ENCODE data around the gene TXNRD2. TPM values are rescaled to one million over a fixed set of nuclear protein-coding genes. Genes with fewer than 3 reads are reported as not detected.
A peak's percentile ranks its signal among the peaks of the same experiment; 100 is the strongest.
"Not testable (repeated sequence)": the region's sequence is repeated elsewhere in the genome, so short reads cannot be mapped to it uniquely, and the experiment has no call there.

TXNRD2 gene
- total RNA-seq, 2 experiments from 2014 or later, result 22.9 to 23.6 TPM

GRCh38 chr22:19887256-19887985 is 54.2 kb downstream of the TXNRD2 start:
- H3K4me3 Mint-ChIP-seq, result peak overlapping the region; percentile 0
- H3K4me1 Mint-ChIP-seq (ENCODE audit: low read depth), result peaks cover 65% of the 10 kb centered on the region
- DNase-seq, result no peak
- H3K9me3 Mint-ChIP-seq, result no peaks in the 10 kb centered on the region
- H3K27me3 Mint-ChIP-seq (ENCODE audit: low read depth), result no peaks in the 10 kb centered on the region
- CTCF ChIA-PET, result interaction anchor here (0.6 to 3.4 kb wide), 3 partner anchors 131 to 710 kb away, joined by 3 to 14 read pairs (median 4); no protein-coding TSS in a partner anchor
- peak overlapping the region; percentile 75 for H3K27ac Mint-ChIP-seq
- intact Hi-C loops (cut with micrococcal nuclease), result loop anchor here (1.0 to 2.0 kb wide), 2 partner anchors 32 to 59 kb away; no protein-coding TSS in a partner anchor
- no peaks in the 10 kb centered on the region for H3K36me3 Mint-ChIP-seq (ENCODE audit: low read depth)

GRCh38 chr22:19886605-19887255 is 54.9 kb downstream of the TXNRD2 start:
- Mint-ChIP-seq H3K27me3 (ENCODE audit: low read depth) (no peaks in the 10 kb centered on the region), H3K27ac (peak overlapping the region; percentile 75), H3K4me3 (peak overlapping the region; percentile 0), H3K4me1 (ENCODE audit: low read depth) (peaks cover 58% of the 10 kb centered on the region), H3K9me3 (no peaks in the 10 kb centered on the region), H3K36me3 (ENCODE audit: low read depth) (no peaks in the 10 kb centered on the region)
- peak; percentile 70 for DNase-seq
- CTCF ChIA-PET, result interaction anchor here (0.6 to 3.4 kb wide), 4 partner anchors 24 to 709 kb away, joined by 3 to 14 read pairs (median 8); no protein-coding TSS in a partner anchor
- intact Hi-C loops (cut with micrococcal nuclease), result loop anchor here (1.0 to 2.0 kb wide), 2 partner anchors 31 to 60 kb away; no protein-coding TSS in a partner anchor

- intact Hi-C loops (cut with micrococcal nuclease), result loop anchor here (2.0 kb wide), 1 partner anchor 61 kb away; no protein-coding TSS in a partner anchor
- CTCF ChIA-PET, result interaction anchor here (1.1 to 3.4 kb wide), 4 partner anchors 15 to 155 kb away, joined by 3 to 14 read pairs (median 8); no protein-coding TSS in a partner anchor
- Mint-ChIP-seq H3K36me3 (ENCODE audit: low read depth) (no peaks in the 10 kb centered on the region), H3K9me3 (no peaks in the 10 kb centered on the region), H3K27ac (peak overlapping the region; percentile 73), H3K4me3 (peak overlapping the region; percentile 38), H3K27me3 (ENCODE audit: low read depth) (no peaks in the 10 kb centered on the region), H3K4me1 (ENCODE audit: low read depth) (peaks cover 51% of the 10 kb centered on the region)
- no peak for DNase-seq
Observed at GRCh38 chr22:19885841-19886592, 55.6 kb downstream of the TXNRD2 start.

GRCh38 chr22:19884954-19885751 is 56.5 kb downstream of the TXNRD2 start:
- Mint-ChIP-seq H3K4me3 (peak overlapping the region; percentile 38), H3K36me3 (ENCODE audit: low read depth) (peaks cover 2% of the 10 kb centered on the region)

GRCh38 chr22:19884161-19884953 is 57.3 kb downstream of the TXNRD2 start:
- Mint-ChIP-seq H3K9me3 (no peaks in the 10 kb centered on the region), H3K4me3 (no peak overlapping the region), H3K4me1 (ENCODE audit: low read depth) (peaks cover 37% of the 10 kb centered on the region), H3K27ac (no peak overlapping the region), H3K36me3 (ENCODE audit: low read depth) (peaks cover 2% of the 10 kb centered on the region), H3K27me3 (ENCODE audit: low read depth) (no peaks in the 10 kb centered on the region)
- intact Hi-C loops (cut with micrococcal nuclease), result no loop called here
- DNase-seq, result no peak
- CTCF ChIA-PET, result interaction anchor here (0.7 to 3.4 kb wide), 4 partner anchors 17 to 154 kb away, joined by 3 to 14 read pairs (median 8); no protein-coding TSS in a partner anchor

More at GRCh38 chr22:19884954-19885751, 56.5 kb downstream of the TXNRD2 start:
- CTCF ChIA-PET, result interaction anchor here (0.5 to 3.4 kb wide), 4 partner anchors 14 to 155 kb away, joined by 3 to 14 read pairs (median 8); no protein-coding TSS in a partner anchor
- intact Hi-C loops (cut with micrococcal nuclease), result no loop called here
- no peaks in the 10 kb centered on the region for H3K9me3 Mint-ChIP-seq
- peak overlapping the region; percentile 73 for H3K27ac Mint-ChIP-seq
- H3K4me1 Mint-ChIP-seq (ENCODE audit: low read depth), result peaks cover 43% of the 10 kb centered on the region
- H3K27me3 Mint-ChIP-seq (ENCODE audit: low read depth), result no peaks in the 10 kb centered on the region
- DNase-seq, result no peak

GRCh38 chr22:19883446-19883845 is 58.2 kb downstream of the TXNRD2 start:
- intact Hi-C loops (cut with micrococcal nuclease); H3K27ac Mint-ChIP-seq: not testable (repeated sequence)
- H3K4me1 Mint-ChIP-seq (ENCODE audit: low read depth), result peaks cover 37% of the 10 kb centered on the region

GRCh38 chr22:19882446-19883381 is 58.9 kb downstream of the TXNRD2 start:
- CTCF ChIA-PET, result no interaction called here
- intact Hi-C loops (cut with micrococcal nuclease), result no loop called here

More at GRCh38 chr22:19883446-19883845, 58.2 kb downstream of the TXNRD2 start:
- H3K36me3 Mint-ChIP-seq (ENCODE audit: low read depth); DNase-seq; H3K4me3 Mint-ChIP-seq; H3K27me3 Mint-ChIP-seq (ENCODE audit: low read depth); H3K9me3 Mint-ChIP-seq: not testable (repeated sequence)
- CTCF ChIA-PET, result interaction anchor here (0.6 to 0.9 kb wide), 3 partner anchors 18 to 444 kb away, joined by 3 to 5 read pairs (median 4); no protein-coding TSS in a partner anchor

GRCh38 chr22:19880786-19881569 is 60.6 kb downstream of the TXNRD2 start:
- Mint-ChIP-seq H3K4me1 (ENCODE audit: low read depth) (peaks cover 16% of the 10 kb centered on the region), H3K27me3 (ENCODE audit: low read depth) (no peaks in the 10 kb centered on the region), H3K4me3 (no peak overlapping the region), H3K36me3 (ENCODE audit: low read depth) (peaks cover 2% of the 10 kb centered on the region), H3K27ac (no peak overlapping the region), H3K9me3 (no peaks in the 10 kb centered on the region)
- CTCF ChIA-PET, result no interaction called here
- intact Hi-C loops (cut with micrococcal nuclease), result no loop called here
- peak; percentile 1 for DNase-seq

More at GRCh38 chr22:19882446-19883381, 58.9 kb downstream of the TXNRD2 start:
- Mint-ChIP-seq H3K4me3 (no peak overlapping the region), H3K4me1 (ENCODE audit: low read depth) (peaks cover 31% of the 10 kb centered on the region), H3K27me3 (ENCODE audit: low read depth) (no peaks in the 10 kb centered on the region), H3K36me3 (ENCODE audit: low read depth) (peaks cover 2% of the 10 kb centered on the region), H3K9me3 (no peaks in the 10 kb centered on the region), H3K27ac (no peak overlapping the region)
- peak; percentile 2 for DNase-seq

GRCh38 chr22:19879992-19880785 is 61.4 kb downstream of the TXNRD2 start:
- DNase-seq, result peak; percentile 2
- Mint-ChIP-seq H3K4me3 (no peak overlapping the region), H3K27me3 (ENCODE audit: low read depth) (no peaks in the 10 kb centered on the region), H3K36me3 (ENCODE audit: low read depth) (peaks cover 2% of the 10 kb centered on the region), H3K9me3 (no peaks in the 10 kb centered on the region), H3K4me1 (ENCODE audit: low read depth) (peaks cover 8% of the 10 kb centered on the region), H3K27ac (no peak overlapping the region)
- CTCF ChIA-PET, result no interaction called here
- intact Hi-C loops (cut with micrococcal nuclease), result no loop called here
